Type B pancreatic cell (in vitro differentiated cells): Measurements from ENCODE around the gene SIRPB2. TPM values are rescaled to one million over a fixed set of nuclear protein-coding genes. Genes with fewer than 3 reads are reported as not detected.
A peak's percentile ranks its signal among the peaks of the same experiment; 100 is the strongest.

ENCODE experiments used
- DNase-seq: peaks from one replicate; pipeline ENCODE4 v3.0.0; 2021; ENCODE audit warnings: mixed read lengths; ENCODE audit not compliant: unreplicated experiment; ENCODE audit errors: extremely low spot score
- H3K27ac Mint-ChIP-seq: 2 replicates; pipeline ENCODE4 v1.8.0; 2021; ENCODE audit warnings: mild to moderate bottlenecking, mixed read lengths
- H3K27me3 Mint-ChIP-seq: 2 replicates; pipeline ENCODE4 v1.8.0; 2021; ENCODE audit warnings: mixed read lengths
- H3K36me3 Mint-ChIP-seq: 2 replicates; pipeline ENCODE4 v1.8.0; 2021; ENCODE audit warnings: mixed read lengths
- H3K4me1 Mint-ChIP-seq: one replicate; pipeline ENCODE4 v1.8.0; 2021; ENCODE audit warnings: mixed read lengths; ENCODE audit not compliant: unreplicated experiment
- H3K4me3 Mint-ChIP-seq: 2 replicates; pipeline ENCODE4 v1.8.0; 2021; ENCODE audit warnings: mild to moderate bottlenecking, mixed read lengths
- H3K9me3 Mint-ChIP-seq: 2 replicates; pipeline ENCODE4 v1.8.0; 2021; ENCODE audit warnings: mixed read lengths
- total RNA-seq: library from RNA; stranded (reverse); gene quantifications from 2 replicates; pipeline ENCODE4 v1.2.1, GENCODE V29; 2021; ENCODE audit warnings: low replicate concordance
- TF ChIP-seq, protein P1 (sequence below): fragments of 200-600 bp; sonication (generic); conservative IDR thresholded peaks from 2 replicates; pipeline ENCODE4 v1.5.0; 2021; ENCODE audit warnings: antibody characterized with exemption, mild to moderate bottlenecking

Gene SIRPB2
- total RNA-seq, 1 donor from 2014 or later: not detected

- no peak for DNase-seq
- TF ChIP-seq, protein P1, sequence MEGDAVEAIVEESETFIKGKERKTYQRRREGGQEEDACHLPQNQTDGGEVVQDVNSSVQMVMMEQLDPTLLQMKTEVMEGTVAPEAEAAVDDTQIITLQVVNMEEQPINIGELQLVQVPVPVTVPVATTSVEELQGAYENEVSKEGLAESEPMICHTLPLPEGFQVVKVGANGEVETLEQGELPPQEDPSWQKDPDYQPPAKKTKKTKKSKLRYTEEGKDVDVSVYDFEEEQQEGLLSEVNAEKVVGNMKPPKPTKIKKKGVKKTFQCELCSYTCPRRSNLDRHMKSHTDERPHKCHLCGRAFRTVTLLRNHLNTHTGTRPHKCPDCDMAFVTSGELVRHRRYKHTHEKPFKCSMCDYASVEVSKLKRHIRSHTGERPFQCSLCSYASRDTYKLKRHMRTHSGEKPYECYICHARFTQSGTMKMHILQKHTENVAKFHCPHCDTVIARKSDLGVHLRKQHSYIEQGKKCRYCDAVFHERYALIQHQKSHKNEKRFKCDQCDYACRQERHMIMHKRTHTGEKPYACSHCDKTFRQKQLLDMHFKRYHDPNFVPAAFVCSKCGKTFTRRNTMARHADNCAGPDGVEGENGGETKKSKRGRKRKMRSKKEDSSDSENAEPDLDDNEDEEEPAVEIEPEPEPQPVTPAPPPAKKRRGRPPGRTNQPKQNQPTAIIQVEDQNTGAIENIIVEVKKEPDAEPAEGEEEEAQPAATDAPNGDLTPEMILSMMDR: no peak
- Mint-ChIP-seq H3K4me1 (no peaks in the 10 kb centered on the region), H3K27ac (no peak overlapping the region), H3K9me3 (peaks cover 1% of the 10 kb centered on the region), H3K36me3 (no peaks in the 10 kb centered on the region), H3K4me3 (no peak overlapping the region), H3K27me3 (peaks cover 49% of the 10 kb centered on the region)
These were observed 17.4 kb upstream of the SIRPB2 start for GRCh38 chr20:1508574-1508973.

DNA sequence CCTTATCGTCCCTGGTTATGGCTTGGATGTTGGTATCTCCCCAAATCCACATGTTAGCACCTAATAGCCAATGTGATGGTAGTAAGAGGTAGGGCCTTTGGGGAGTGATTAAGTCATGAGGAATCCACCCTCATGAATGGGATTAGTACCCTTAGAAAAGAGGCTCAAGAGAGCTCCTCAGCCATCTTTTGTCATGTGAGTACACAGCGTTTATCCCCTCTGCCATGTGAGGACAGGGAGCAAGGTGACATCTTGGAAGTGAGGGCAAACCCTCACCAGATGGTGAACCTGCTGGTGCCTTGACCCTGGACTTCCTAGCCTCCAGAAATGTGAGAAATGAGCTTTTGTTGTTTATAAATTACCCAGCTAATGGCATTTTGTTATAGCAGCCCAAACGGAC, 16.1 kb upstream of the SIRPB2 start:
- Mint-ChIP-seq H3K4me1 (no peaks in the 10 kb centered on the region), H3K9me3 (peaks cover 4% of the 10 kb centered on the region), H3K36me3 (no peaks in the 10 kb centered on the region), H3K27ac (no peak overlapping the region), H3K4me3 (no peak overlapping the region), H3K27me3 (peaks cover 51% of the 10 kb centered on the region)
- DNase-seq: no peak
- TF ChIP-seq, protein P1: no peak

DNA sequence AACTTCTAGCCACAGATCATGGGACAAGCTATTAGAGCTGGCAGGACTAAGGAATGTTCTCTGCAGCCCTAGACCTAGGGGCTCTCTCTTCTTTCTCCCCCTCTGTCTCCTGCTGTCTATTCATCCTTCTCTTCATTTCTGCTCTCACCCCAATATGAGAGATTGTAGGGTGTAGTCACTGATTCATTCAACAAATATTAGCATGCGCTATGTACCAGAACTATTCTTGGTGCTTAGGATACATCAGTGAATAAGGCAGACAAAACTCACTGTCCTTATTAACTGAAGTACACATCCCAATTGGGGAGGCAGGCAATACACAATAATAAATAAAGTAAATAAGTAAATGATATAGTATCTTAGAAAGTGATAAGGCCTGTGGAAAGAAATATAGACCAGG, 14.7 kb upstream of the SIRPB2 start:
- H3K9me3 Mint-ChIP-seq: peaks cover 4% of the 10 kb centered on the region
- TF ChIP-seq, protein P1: no peak
- H3K4me1 Mint-ChIP-seq: no peaks in the 10 kb centered on the region
- no peaks in the 10 kb centered on the region for H3K36me3 Mint-ChIP-seq
- H3K4me3 Mint-ChIP-seq: no peak overlapping the region
- DNase-seq: no peak
- no peak overlapping the region for H3K27ac Mint-ChIP-seq
- H3K27me3 Mint-ChIP-seq: peaks cover 38% of the 10 kb centered on the region

DNA sequence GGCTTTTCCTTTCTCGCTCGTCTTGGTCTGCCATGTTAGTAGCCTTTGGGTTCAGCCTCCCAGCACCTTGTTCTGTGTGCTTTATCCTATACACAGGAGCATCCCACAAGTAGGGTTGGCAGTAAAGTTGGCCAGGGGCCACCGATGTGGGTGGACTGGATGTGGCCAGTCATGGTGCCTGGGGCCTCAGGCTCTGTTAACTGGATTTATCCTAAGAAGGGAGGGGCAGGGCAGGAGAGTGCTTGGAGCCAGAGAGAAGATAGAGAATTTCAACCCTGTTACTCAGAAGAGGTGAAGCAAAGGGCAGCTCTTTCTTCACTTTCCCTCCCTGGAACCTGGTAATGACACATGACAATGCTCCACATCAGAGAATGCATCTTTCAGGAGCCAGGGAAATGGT, 14.1 kb upstream of the SIRPB2 start:
- H3K4me1 Mint-ChIP-seq: peaks cover 3% of the 10 kb centered on the region
- peaks cover 37% of the 10 kb centered on the region for H3K27me3 Mint-ChIP-seq
- peaks cover 7% of the 10 kb centered on the region for H3K9me3 Mint-ChIP-seq
- TF ChIP-seq, protein P1: no peak
- H3K4me3 Mint-ChIP-seq: no peak overlapping the region
- no peaks in the 10 kb centered on the region for H3K36me3 Mint-ChIP-seq
- DNase-seq: no peak
- H3K27ac Mint-ChIP-seq: no peak overlapping the region

DNA sequence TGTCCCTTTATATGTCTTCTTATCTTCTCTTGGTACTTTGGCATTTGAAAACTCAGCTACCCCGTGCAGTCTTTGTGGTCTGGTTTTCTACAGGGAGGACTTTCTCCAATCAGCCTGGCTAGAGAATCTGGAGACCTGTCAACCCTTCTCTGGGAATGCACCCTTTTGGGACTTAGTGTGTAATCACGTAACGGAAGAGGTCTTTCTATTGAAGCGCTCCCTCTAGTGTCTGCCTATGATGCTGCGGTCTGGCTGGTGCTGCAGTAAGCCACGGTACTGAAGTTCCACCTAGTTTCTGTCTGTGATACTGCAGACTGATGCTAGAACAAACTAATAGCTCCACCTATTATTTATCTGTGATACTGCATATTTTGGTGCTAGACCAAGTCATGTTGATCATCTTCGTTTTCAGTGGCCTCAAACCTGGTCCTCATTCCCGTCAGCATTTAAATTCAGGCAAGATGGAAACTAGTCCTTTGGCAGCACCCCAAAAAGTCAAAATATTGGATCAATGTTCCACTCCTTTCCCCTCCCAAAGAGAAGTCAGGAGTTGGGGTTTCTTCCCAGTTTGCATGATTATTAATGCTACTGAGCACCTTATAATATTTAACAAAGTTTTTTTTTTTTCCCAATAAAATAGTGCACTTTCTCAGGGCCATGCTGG, 12.5 kb upstream of the SIRPB2 start:
- H3K4me3 Mint-ChIP-seq: no peak overlapping the region
- H3K4me1 Mint-ChIP-seq: peaks cover 6% of the 10 kb centered on the region
- peaks cover 32% of the 10 kb centered on the region for H3K27me3 Mint-ChIP-seq
- TF ChIP-seq, protein P1: peak; percentile 95
- no peaks in the 10 kb centered on the region for H3K36me3 Mint-ChIP-seq
- no peak for DNase-seq
- no peak overlapping the region for H3K27ac Mint-ChIP-seq
- H3K9me3 Mint-ChIP-seq: peaks cover 13% of the 10 kb centered on the region

- H3K9me3 Mint-ChIP-seq: peaks cover 13% of the 10 kb centered on the region
- H3K4me1 Mint-ChIP-seq: peaks cover 6% of the 10 kb centered on the region
- TF ChIP-seq, protein P1: no peak
- H3K36me3 Mint-ChIP-seq: no peaks in the 10 kb centered on the region
- H3K27me3 Mint-ChIP-seq: peaks cover 23% of the 10 kb centered on the region
- DNase-seq: no peak
- H3K27ac Mint-ChIP-seq: peak overlapping the region; percentile 71
- H3K4me3 Mint-ChIP-seq: no peak overlapping the region
These were observed 9.3 kb upstream of the SIRPB2 start for GRCh38 chr20:1500496-1500895.
